GM19452 (cell line): ENCODE measurements around the gene CHRNA10.
"Not testable (repeated sequence)": the region's sequence is repeated elsewhere in the genome, so short reads cannot be mapped to it uniquely, and the experiment has no call there.

Source experiments
- ATAC-seq: cut with Tn5 transposase; IDR thresholded peaks from one replicate; pipeline ENCODE4 v1.9.1; 2021; ENCODE audit not compliant: unreplicated experiment

The CHRNA10 gene

DNA sequence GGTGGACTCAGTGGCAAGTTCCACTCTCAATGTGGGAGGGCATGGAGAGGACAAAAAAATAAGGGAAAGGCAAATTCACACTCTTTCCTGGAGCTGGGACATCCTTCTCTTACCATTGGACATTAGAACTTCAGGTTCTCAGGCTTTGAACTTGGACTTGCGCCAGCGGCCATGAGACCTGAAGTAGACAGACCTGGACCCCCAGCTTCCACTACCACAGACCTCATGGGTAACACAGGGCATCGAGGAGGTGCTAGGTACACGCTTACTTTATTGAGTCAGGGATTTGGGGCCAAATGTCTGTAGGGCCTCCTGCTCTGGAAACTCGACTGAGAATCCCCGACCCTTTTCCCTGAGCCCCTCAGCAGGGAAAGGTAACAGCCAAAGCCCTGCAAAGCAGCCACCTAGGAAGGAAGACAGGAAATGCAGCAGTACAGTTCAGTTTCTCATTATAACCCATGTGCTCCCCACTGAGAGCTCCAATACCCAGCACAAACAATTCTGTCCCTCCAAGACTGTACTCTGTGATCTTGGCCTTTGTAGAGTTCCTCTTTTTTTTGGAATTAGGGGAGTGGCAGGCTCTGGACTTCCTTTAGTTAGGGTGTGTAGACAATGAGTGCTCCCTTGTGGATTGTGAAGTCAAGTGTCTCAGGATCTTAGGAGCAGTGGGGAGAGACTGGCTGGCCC, 5.7 kb downstream of the CHRNA10 start:
- ATAC-seq, result no peak

DNA sequence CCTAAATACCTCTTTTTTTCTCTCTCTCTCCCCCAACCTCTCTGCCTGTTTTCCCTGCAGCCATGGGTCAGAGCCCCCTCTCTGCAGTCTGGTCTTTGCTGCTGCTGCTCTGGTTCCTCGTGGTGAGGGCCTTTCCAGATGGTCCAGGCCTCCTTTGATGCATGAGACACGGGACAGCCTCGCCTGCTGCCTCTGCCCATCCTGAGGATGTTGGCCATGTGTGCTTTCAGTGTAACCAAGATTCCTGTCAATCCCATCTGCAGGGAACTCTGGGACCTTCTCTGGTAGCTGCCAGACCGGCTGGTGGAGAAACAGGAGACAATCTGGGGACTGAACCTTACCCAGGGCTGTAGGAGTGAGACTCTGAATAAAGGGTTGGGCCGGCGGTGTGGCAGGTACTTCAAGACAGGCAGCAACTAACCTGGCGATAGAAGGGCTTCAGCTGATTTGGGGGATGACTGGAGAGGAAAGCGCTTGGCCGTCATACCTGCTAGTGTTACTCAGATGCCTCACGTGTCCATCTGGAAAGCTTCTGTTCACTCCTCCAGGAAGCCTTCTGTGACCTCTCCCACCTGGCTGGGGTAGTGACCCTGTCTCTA, 7.1 kb downstream of the CHRNA10 start:
- no peak for ATAC-seq

DNA sequence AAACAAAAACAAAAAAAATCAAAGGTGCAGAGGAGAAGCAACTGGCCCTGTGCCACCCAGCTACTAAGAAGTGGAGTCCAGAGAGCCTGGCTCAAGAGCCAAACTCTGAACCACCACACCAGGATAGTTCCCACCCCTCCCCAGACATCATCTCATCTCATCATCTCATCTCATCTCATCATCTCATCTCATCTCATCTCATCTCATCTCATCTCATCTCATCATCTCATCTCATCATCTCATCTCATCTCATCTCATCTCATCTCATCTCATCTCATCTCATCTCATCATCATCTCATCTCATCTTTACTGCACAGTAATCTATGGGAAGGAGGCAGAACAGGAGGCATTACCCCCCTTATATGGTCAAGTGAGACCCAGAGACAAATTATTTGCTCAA, 8.3 kb downstream of the CHRNA10 start:
- no peak for ATAC-seq

DNA sequence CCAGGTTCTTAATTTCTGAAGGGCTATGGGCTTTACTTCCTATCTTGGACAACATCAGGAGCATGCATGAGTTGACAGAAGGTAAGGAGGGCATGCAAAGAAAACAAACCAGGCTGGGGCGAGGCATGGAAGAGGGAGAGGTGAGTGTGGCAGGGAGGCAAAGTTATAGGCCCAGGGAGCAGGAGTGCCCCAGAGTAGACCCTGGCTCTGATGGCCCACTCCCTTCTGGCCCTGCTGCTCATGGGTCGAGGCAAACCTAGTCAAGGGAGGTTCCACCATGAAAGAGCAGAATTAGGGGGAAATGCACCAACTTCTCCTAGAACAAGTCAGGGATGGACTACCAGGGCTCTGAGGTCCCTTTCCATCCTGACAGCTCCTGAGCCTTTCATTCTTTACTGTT, 10.2 kb downstream of the CHRNA10 start:
- ATAC-seq, result no peak

DNA sequence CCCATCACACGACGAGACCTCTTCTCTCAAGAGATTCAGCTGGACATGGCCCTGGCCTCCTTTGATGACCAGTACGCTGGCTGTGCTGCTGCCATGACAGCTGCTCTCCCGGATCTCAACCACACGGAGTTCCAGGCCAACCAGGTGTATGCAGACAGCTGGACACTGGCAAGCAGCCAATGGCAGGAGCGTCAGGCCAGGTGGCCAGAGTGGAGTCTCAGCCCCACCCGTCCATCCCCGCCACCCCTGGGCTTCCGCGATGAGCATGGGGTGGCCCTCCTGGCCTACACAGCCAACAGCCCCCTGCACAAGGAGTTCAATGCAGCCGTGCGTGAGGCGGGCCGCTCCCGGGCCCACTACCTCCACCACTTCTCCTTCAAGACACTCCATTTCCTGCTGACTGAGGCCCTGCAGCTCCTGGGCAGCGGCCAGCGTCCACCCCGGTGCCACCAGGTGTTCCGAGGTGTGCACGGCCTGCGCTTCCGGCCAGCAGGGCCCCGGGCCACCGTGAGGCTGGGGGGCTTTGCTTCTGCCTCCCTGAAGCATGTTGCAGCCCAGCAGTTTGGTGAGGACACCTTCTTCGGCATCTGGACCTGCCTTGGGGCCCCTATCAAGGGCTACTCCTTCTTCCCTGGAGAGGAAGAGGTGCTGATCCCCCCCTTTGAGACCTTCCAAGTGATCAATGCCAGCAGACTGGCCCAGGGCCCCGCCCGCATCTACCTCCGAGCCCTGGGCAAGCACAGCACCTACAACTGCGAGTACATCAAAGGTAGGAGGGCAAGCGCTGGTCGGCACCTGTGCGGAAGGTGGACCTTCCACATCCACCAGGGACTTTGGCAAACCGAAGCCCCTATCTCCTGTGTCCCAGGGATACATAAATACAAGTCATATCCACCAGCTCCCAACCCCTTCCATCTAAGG, 11.3 kb downstream of the CHRNA10 start:
- no peak for ATAC-seq

DNA sequence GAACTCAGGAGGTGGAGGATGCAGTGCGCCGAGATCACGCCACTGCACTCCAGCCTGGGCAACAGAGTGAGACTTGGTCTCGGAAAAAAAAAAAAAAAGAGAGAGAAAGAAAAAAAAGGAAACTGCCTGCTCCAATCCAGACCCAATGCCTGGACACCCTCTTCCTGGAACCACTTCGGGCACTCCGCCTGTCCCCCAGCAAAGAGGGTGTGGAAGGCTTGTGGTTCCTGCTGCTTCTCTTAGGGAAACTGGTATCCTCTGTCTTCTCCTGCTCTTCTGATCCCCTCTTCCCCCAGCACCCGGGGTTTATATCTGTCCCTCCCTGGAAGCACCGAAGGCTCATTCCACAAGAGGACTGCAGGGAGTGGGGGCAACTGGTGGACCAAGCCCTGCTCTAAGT, 12.9 kb downstream of the CHRNA10 start:
- ATAC-seq, result no peak

DNA sequence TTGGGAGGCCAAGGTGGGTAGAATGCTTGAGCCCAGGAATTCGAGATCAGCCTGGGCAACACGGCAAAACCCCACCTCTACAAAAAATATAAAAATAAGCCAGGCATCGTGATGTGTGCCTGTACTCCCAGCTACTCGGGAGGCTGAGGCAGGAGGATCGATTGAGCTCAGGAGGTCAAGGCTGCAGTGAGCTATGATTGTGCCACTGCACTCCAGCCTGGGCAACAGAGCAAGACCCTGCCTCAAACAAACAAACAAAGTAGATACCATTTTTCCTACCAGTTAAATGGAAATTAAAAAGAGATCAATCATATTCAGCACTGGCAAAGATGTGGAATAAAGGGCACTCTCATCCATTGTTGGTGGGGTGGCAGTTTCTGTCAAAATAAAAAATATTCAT, 13.9 kb downstream of the CHRNA10 start:
- not testable (repeated sequence) for ATAC-seq

DNA sequence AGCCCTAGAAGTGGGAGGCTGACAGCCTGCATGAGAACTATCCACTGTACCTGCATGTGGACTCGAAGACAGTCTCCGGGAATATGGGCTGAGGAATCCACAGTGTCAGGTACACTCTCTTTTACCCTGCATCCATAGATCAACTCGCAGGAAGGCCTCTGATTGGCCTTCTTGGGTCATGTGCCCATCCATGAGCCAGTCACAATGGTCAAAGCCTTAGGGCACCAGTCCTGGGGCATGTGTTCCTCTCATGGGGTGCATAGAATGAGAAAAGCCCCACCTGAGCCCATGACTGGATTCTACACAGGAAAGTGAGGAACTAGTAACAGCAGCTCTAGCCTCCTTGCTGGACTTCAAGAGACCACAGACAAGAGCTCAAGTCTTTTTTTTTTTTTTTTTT, 15.6 kb downstream of the CHRNA10 start:
- no peak for ATAC-seq

DNA sequence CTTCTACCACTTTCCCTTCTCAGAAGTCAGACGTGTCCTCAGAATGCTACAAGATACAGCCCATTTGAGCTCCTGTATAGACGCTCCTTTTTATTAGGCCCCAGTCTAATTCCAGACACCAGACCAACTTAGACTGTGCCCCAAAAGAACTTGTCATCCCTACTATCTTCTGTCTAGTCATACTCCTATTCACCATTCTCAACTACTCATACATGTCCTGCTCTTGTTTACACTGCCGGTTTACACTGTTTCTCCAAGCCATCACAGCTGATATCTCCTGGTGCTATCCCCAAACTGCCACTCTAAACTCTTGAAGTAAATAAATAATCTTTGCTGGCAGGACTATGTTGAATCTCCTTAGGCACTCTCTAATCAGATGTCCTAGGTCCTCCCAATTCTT, 18.7 kb downstream of the CHRNA10 start:
- ATAC-seq, result not testable (repeated sequence)

DNA sequence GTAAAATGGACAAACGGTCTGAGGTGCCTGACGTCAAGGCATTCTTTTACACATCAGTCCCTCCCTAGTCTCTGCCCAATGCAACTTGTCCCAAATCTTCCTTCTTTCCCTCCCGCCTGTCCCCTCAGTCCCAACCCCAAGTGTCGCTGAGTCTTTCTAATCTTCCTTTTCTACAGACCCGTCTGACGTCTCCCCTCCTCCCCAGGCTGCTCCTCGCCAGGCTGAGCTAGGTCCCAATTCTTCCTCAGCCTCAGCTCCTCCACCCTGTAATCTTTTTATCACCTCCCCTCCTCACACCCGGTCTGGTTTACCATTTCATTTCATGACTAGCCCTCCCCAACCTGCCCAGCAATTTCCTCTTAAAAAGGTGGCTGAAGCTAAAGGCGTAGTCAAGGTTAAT, 21.8 kb downstream of the CHRNA10 start:
- not testable (repeated sequence) for ATAC-seq

DNA sequence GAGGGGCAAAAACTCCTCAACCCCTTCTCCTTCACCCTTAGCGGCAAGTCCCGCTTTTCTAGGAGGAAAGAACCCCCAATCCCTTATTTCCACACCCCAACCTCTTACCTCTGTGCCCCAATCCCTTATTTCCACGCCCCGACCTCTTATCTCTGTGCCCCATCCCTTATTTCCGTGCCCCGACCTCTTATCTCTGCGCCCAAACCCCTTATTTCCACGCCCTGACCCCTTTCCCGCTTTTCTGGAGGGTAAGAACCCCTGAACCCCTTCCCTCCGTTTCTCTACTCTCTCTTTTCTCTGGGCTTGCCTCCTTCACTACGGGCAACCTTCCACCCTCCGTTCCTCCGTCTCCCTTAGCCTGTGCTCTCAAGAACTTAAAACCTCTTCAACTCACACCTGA, 22.3 kb downstream of the CHRNA10 start:
- not testable (repeated sequence) for ATAC-seq

DNA sequence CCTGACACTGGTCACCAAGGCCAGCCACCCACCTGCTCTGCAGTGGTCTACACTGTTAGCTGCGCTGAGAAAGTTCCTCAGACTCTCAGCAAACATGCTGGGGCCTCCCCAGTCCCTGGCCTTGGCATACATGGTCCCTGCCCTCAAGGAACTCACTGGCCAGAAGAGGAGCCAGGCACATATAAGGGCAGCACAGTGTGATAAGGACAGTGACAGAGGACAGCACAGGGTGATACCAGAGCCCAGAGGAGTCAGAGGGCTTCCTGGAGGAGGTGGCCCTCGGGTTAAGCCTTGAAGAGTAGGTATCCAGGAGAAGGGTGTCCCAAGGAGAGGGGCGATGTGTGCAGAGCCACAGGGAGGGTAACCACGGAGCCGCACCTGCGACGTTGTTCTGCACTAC, 25.6 kb downstream of the CHRNA10 start:
- ATAC-seq, result no peak

DNA sequence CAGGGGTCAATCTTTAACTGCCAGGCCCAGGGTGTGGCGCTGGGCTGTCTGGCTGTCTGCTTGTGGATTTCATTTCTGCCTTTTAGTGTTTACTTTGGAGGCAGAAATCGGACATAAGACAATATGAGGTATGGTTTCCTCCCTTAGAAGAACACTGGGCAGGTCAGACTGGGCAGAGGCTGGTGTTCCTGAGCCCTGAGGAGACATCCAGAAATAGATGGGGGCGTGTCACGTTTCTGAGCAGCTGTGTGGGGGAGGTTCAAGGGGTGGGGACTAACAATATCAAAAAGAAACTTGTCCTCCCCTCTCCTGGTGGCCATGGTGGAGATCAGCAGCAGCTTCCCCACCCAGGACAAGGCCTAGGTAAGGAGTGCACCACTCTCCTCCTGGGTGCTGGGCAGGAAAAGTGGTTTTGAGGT, 26.4 kb downstream of the CHRNA10 start, which contains the start of gene ART1:
ART1 (plus strand) TSS at position 312 of the 419 bp plus-strand sequence. CDS start 14,086 bp downstream, outside the sequence.
- ATAC-seq, result no peak

DNA sequence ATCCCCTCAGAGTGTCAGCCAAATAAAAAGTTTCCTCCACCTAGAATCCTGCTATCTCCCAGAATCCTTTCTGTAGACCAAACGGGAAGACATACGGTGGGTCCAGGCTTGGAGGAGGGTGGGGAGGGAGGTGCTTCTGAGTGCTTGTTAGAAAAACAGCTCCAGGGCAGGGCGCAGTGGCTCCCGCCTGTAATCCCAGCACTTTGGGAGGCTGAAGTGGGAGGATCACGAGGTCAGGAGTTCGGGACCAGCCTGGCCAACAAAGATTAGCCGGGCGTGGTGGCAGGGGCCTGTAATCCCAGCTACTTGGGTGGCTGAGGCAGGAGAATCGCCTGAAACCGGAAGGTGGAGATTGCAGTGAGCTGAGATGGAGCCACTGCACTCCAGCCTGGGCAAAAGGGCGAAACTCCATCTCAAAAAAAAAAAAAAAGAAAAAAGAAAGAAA, 28.1 kb downstream of the CHRNA10 start:
- not testable (repeated sequence) for ATAC-seq

DNA sequence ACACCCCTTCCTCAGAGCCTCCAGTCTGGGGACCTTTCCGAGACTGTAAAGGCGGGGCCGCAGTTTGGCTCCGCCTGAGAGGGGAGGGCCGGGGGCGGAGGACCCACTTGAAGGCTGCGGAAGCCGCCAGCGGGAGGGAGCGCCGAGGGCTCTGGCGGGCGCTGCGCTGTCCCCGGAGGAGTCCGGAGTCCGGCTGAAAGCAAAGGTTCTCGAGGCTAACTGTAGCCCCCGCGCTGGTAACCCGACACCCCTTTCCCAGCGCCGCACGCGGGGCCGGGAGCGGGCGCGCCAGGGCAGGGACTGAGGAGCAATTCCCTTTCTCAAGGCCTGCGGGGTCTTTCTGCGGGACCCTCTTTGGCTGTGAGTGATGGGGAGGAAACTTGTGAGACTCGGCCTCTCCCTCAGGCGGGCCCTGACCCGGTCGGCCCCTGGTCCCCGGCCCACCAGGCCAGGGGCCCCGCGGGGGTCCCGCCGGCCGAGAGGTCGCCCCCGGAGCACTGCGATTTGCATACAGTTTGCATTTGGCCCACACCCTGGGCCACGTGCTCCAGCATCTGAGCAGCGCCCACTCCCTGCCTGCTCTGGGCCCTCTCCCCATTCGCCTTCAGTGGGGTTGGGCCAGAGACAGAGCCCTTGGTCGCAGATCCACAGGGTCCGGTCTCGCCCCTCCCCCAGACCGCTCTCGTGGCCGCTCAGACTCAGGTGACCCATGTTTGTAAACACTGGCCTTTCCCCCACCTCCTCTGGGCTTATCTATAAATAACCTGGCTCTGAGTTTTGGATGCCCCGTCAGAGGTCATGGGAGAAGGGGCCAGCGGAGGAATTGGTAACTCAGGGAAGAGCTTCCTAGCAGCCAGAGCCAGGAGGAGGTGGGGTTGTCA, 28.9 kb downstream of the CHRNA10 start:
- no peak for ATAC-seq

DNA sequence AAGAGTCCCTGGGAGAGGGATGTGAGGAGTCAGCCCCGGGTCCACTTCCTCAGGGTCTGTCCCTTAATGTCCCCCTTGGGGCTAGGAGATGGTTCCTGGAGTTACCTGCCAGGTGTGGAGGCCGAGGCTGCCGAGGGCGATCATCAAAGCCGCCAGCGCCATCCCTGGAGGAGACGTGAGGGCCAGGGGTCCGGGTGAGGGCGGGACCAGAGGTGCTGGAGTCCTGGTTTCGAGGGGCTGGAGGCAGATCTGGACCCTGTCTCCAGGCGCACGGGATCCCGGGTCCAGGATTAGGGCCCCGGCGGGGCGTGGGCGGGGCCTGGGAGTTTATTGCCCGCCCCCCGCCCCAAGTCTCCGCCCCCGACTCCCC, 29.5 kb downstream of the CHRNA10 start, which contains the start of gene ART5:
ART5 (minus strand) TSS at position 292 of the 370 bp plus-strand sequence; CDS start at position 162, 130 bp downstream.
- ATAC-seq, result no peak

DNA sequence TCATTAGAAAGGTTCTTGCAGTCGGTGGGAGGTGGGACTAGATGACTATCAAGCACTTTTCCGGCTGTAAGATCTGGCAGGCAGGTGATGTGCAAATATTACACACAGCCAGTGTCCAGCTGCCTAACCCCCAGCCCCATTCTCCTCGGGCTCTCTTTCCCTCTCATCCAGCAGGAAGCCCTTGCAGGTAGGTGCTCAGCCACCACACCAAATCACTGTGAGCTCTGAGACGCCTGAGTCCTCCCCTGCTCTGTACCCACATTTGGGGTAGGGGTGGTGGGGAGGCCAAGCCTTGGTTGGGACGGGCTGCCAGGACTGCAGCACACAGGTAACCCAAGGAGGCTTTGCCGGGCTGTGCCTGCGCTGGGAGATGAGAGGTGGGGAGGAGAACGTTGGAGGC, 30.0 kb downstream of the CHRNA10 start:
- ATAC-seq, result no peak

DNA sequence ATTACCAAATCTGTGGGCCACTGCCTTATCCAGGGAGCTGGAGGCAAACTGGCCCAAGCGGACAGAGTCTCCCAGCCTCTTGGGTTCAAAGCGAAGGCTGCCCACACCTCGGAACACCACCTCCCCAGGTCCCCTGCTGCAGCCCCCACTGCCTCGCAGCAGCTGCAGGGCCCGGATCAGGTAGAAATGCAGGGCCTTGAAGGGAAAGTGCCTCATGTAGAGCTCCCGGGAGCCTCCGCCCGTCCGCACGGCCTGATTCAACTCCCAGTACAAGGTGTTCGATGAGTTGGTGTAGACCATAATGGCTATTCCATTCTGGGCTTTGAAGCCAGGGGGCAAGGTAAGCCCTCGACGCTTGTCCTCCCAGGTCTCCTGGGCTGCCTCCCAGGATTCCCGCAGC, 31.3 kb downstream of the CHRNA10 start:
- no peak for ATAC-seq

DNA sequence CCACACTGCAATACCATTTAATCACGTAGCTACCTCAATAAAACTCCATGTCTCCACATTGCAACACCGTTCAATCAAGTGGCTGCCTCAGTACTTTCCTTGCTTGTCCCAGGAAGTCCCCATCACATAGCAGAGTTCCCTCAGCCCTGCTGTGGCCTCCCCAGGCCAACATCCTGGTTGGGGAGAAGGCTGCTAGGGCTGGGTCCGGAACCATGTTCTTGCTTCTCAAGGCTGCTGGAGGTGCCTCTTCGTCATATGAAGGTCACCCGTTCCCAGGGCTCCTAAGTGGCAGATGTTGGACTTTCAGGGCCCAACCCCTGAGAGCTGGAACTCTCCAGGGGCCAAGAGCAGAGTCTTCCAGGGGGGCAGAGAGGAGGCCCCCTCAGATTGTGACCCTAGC, 32.7 kb downstream of the CHRNA10 start:
- no peak for ATAC-seq

DNA sequence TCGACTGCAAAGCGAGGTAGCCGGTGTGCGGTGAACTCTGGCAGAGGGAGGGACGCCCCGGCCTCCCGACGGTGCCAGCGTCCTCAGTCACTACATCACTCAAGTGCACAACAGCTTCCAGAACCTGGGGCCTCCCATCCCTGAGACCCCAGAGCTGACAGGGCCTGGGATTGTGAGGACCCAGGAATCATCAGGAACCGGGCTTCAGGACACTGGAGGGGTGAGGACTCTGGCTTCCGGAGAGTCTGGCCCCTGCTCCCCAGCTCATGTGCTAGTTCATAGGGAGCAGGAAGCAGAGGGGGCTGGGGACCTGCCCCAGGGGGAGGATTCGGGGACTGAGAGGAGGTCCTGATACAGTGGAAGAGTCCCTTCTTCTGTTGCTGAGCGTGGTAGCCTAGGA, 34.0 kb downstream of the CHRNA10 start:
- no peak for ATAC-seq
